ENCODE results near the gene HAGH.

GRCh38 chr16:1863681-1864460 lies 37.2 kb upstream of the HAGH start:
- peak; percentile 44 for TF ChIP-seq CTCF (IDR thresholded peaks at IDR 0.05; ENCODE audit: insufficient read depth, low read depth, low read length)
- no peak for TF ChIP-seq EZH2 (IDR thresholded peaks at IDR 0.05; ENCODE audit: insufficient read depth, low read length)
